ENCODE results near the gene MEAK7. TPM values are rescaled to one million over a fixed set of nuclear protein-coding genes. Genes with fewer than 3 reads are reported as not detected.

Gene MEAK7
- total and polyA plus RNA-seq, 2 of the 4 experiments (the other 2 are of a cell fraction), result 27.4 to 39.0 TPM

GRCh38 chr16:84500531-84500930 is 3.9 kb downstream of the MEAK7 start:
- CTCF ChIA-PET, result no interaction called here
- WGBS, 2 experiments (ENCODE audit: extremely low coverage in 2 of 2, insufficient read length in 1 of 2), result 96% methylated on average over 10 of the region's 13 CpGs; no CpG with 5 or more reads in 1 of the 2 experiments

More at GRCh38 chr16:84500531-84500930, 3.9 kb downstream of the MEAK7 start:
- POLR2A ChIA-PET (ENCODE audit: unreplicated experiment), result no interaction called here
- BruUV-seq (replicated peaks), result no TSS peak
- Histone ChIP-seq H3K4ac (ENCODE audit: low read depth, low read length) (peak overlapping the region; percentile 68), H3K36me3 (ENCODE audit: control insufficient read depth, insufficient read depth, low read length) (peaks cover 38% of the 10 kb centered on the region), H4K8ac (ENCODE audit: low read depth in 2 of 2, low read length in 2 of 2) (peak overlapping the region; percentile 63 to 64; a peak in 2 of 4 replicates), H3K4me2 (ENCODE audit: low read depth, low read length) (no peak overlapping the region), H3K18ac (ENCODE audit: low read depth, low read length) (no peak overlapping the region), H3K14ac (replicated peaks; ENCODE audit: low read depth, low read length) (peak overlapping the region; percentile 5; the same call in 1 of the 2 replicates), H4K91ac (ENCODE audit: insufficient read depth, low read depth, low read length) (peak overlapping the region; percentile 13), H3K79me1 (ENCODE audit: low read depth in 1 of 2, low read length in 2 of 2) (peaks cover 49 to 94% of the 10 kb centered on the region in 2 experiments), H3K4me1 (ENCODE audit: control insufficient read depth, insufficient read depth, low read length) (peaks cover 16% of the 10 kb centered on the region), H4K5ac (ENCODE audit: low read depth, low read length) (no peak overlapping the region), H3K9me3 (ENCODE audit: control insufficient read depth, insufficient read depth, low read length) (no peaks in the 10 kb centered on the region), H2BK20ac (ENCODE audit: low read depth, low read length) (peak overlapping the region; percentile 28; the same call in 1 of the 2 replicates), H3K23ac (ENCODE audit: low read depth, low read length) (no peak overlapping the region), H2AK9ac (replicated peaks; ENCODE audit: low read depth, low read length, poor library complexity) (peak overlapping the region; percentile 73), H2AK5ac (ENCODE audit: low read depth, low read length) (peak overlapping the region; percentile 89; the same call in 1 of the 2 replicates), H2BK5ac (ENCODE audit: low read depth, low read length, poor library complexity, severe bottlenecking) (peak overlapping the region; percentile 5), H3K27me3 (ENCODE audit: control insufficient read depth, insufficient read depth, low read length) (no peaks in the 10 kb centered on the region), H2BK120ac (ENCODE audit: low read depth, low read length) (peak overlapping the region; percentile 16), H2AFZ (replicated peaks; ENCODE audit: low read length, poor library complexity) (no peak overlapping the region), H3K56ac (ENCODE audit: extremely low read depth, insufficient read depth, low read length) (no peak overlapping the region), H4K20me1 (ENCODE audit: insufficient read depth, low read length) (peaks cover 14% of the 10 kb centered on the region; the same call in 1 of the 2 replicates), H3K4me3 (ENCODE audit: insufficient read depth, low read depth, low read length) (no peak overlapping the region), H3K9me1 (ENCODE audit: insufficient read depth, low read length) (peaks cover 36% of the 10 kb centered on the region), H3K9ac (ENCODE audit: low read depth, low read length) (no peak overlapping the region), H2BK15ac (ENCODE audit: low read depth, low read length) (peak overlapping the region; percentile 61; the same call in 1 of the 3 replicates), H3K27ac (ENCODE audit: insufficient read depth, low read length) (no peak overlapping the region)
- in situ Hi-C loops (cut with MboI; ENCODE audit: low sequenced_read_pairs) (no loop called here), dilution Hi-C loops (cut with HindIII; ENCODE audit: low sequenced_read_pairs, unreplicated experiment) (no loop called here), intact Hi-C loops (cut with micrococcal nuclease) (no loop called here)
- ATAC-seq (ENCODE audit: low read depth) (no peak), DNase-seq (no peak)
- no peak for TF ChIP-seq MXI1 (IDR thresholded peaks at IDR 0.05; ENCODE audit: borderline replicate concordance, low read depth, low read length)
- no peak for TF ChIP-seq CHD1 (IDR thresholded peaks at IDR 0.05; ENCODE audit: low read depth, low read length)
- no peak for TF ChIP-seq RCOR1 (IDR thresholded peaks at IDR 0.05; ENCODE audit: insufficient replicate concordance, low read length)
- TF ChIP-seq FOS (IDR thresholded peaks at IDR 0.05; ENCODE audit: low read depth, low read length), result no peak
